WTC11 (cell line): ENCODE data around the gene TP53BP1.

Experiments
- FOXP1 ChIP-seq: sonication (generic); formaldehyde crosslinking; IDR thresholded peaks from 2 replicates; pipeline ENCODE4 v1.8.0; 2022; ENCODE audit warnings: missing genetic modification reagents, mild to moderate bottlenecking, moderate library complexity, borderline replicate concordance
- GABPB1 ChIP-seq: sonication (generic); formaldehyde crosslinking; IDR thresholded peaks from 2 replicates; pipeline ENCODE4 v1.8.1; 2023; ENCODE audit warnings: mild to moderate bottlenecking, missing genetic modification reagents
- NR2C2 ChIP-seq: sonication (generic); formaldehyde crosslinking; IDR thresholded peaks from 2 replicates; pipeline ENCODE4 v1.8.0; 2022; ENCODE audit warnings: mild to moderate bottlenecking, missing genetic modification reagents
- NR3C1 ChIP-seq: sonication (generic); formaldehyde crosslinking; conservative IDR thresholded peaks from 2 replicates; pipeline ENCODE4 v1.8.1; 2023; ENCODE audit warnings: low read depth, mild to moderate bottlenecking, missing genetic modification reagents
- SP1 ChIP-seq: sonication (generic); formaldehyde crosslinking; conservative IDR thresholded peaks from 2 replicates; pipeline ENCODE4 v1.8.1; 2022; ENCODE audit warnings: missing genetic modification reagents
- TEAD4 ChIP-seq: sonication (generic); formaldehyde crosslinking; IDR thresholded peaks from 2 replicates; pipeline ENCODE4 v1.8.0; 2022; ENCODE audit warnings: mild to moderate bottlenecking, missing genetic modification reagents
- ZMAT4 ChIP-seq: fragments of 250-450 bp; sonication (Bioruptor Pico); IDR thresholded peaks from 2 replicates; pipeline ENCODE4 v1.9.0; 2021; ENCODE audit warnings: mild to moderate bottlenecking
- ZNF138 ChIP-seq: sonication (generic); formaldehyde crosslinking; conservative IDR thresholded peaks from 2 replicates; pipeline ENCODE4 v1.8.1; 2022; ENCODE audit warnings: mild to moderate bottlenecking, moderate library complexity, missing genetic modification reagents
- TF ChIP-seq, protein P1 (sequence below): fragments of 200-600 bp; IDR thresholded peaks from 2 replicates; pipeline ENCODE4 v1.8.0; 2022; ENCODE audit warnings: antibody characterized with exemption
- TF ChIP-seq, protein P2 (sequence below): fragments of 250-450 bp; sonication (Bioruptor Pico); IDR thresholded peaks from 2 replicates; pipeline ENCODE4 v1.9.0; 2021; ENCODE audit warnings: mild to moderate bottlenecking, borderline replicate concordance
- TF ChIP-seq, protein P3 (sequence below): sonication (generic); formaldehyde crosslinking; IDR thresholded peaks from 2 replicates; pipeline ENCODE4 v1.8.1; 2023; ENCODE audit warnings: mild to moderate bottlenecking, moderate library complexity, missing genetic modification reagents
- TF ChIP-seq, protein P4 (sequence below): sonication (generic); formaldehyde crosslinking; IDR thresholded peaks from 2 replicates; pipeline ENCODE4 v1.8.0; 2023; ENCODE audit warnings: missing genetic modification reagents, mild to moderate bottlenecking, borderline replicate concordance

GRCh38 chr15:43518197-43518761, 25.3 kb upstream of the TP53BP1 start:
- no peak for TF ChIP-seq FOXP1 (CRISPR knock-in tag)
- TF ChIP-seq TEAD4 = no peak
- TF ChIP-seq SP1 (CRISPR knock-in tag) = no peak
- TF ChIP-seq, protein P1, sequence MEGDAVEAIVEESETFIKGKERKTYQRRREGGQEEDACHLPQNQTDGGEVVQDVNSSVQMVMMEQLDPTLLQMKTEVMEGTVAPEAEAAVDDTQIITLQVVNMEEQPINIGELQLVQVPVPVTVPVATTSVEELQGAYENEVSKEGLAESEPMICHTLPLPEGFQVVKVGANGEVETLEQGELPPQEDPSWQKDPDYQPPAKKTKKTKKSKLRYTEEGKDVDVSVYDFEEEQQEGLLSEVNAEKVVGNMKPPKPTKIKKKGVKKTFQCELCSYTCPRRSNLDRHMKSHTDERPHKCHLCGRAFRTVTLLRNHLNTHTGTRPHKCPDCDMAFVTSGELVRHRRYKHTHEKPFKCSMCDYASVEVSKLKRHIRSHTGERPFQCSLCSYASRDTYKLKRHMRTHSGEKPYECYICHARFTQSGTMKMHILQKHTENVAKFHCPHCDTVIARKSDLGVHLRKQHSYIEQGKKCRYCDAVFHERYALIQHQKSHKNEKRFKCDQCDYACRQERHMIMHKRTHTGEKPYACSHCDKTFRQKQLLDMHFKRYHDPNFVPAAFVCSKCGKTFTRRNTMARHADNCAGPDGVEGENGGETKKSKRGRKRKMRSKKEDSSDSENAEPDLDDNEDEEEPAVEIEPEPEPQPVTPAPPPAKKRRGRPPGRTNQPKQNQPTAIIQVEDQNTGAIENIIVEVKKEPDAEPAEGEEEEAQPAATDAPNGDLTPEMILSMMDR = no peak
- TF ChIP-seq NR3C1 = no peak
- TF ChIP-seq, protein P2, sequence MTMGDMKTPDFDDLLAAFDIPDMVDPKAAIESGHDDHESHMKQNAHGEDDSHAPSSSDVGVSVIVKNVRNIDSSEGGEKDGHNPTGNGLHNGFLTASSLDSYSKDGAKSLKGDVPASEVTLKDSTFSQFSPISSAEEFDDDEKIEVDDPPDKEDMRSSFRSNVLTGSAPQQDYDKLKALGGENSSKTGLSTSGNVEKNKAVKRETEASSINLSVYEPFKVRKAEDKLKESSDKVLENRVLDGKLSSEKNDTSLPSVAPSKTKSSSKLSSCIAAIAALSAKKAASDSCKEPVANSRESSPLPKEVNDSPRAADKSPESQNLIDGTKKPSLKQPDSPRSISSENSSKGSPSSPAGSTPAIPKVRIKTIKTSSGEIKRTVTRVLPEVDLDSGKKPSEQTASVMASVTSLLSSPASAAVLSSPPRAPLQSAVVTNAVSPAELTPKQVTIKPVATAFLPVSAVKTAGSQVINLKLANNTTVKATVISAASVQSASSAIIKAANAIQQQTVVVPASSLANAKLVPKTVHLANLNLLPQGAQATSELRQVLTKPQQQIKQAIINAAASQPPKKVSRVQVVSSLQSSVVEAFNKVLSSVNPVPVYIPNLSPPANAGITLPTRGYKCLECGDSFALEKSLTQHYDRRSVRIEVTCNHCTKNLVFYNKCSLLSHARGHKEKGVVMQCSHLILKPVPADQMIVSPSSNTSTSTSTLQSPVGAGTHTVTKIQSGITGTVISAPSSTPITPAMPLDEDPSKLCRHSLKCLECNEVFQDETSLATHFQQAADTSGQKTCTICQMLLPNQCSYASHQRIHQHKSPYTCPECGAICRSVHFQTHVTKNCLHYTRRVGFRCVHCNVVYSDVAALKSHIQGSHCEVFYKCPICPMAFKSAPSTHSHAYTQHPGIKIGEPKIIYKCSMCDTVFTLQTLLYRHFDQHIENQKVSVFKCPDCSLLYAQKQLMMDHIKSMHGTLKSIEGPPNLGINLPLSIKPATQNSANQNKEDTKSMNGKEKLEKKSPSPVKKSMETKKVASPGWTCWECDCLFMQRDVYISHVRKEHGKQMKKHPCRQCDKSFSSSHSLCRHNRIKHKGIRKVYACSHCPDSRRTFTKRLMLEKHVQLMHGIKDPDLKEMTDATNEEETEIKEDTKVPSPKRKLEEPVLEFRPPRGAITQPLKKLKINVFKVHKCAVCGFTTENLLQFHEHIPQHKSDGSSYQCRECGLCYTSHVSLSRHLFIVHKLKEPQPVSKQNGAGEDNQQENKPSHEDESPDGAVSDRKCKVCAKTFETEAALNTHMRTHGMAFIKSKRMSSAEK (CRISPR knock-in tag) = no peak
- TF ChIP-seq, protein P3, sequence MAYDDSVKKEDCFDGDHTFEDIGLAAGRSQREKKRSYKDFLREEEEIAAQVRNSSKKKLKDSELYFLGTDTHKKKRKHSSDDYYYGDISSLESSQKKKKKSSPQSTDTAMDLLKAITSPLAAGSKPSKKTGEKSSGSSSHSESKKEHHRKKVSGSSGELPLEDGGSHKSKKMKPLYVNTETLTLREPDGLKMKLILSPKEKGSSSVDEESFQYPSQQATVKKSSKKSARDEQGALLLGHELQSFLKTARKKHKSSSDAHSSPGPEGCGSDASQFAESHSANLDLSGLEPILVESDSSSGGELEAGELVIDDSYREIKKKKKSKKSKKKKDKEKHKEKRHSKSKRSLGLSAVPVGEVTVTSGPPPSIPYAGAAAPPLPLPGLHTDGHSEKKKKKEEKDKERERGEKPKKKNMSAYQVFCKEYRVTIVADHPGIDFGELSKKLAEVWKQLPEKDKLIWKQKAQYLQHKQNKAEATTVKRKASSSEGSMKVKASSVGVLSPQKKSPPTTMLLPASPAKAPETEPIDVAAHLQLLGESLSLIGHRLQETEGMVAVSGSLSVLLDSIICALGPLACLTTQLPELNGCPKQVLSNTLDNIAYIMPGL (CRISPR knock-in tag) = no peak
- TF ChIP-seq ZNF138 (CRISPR knock-in tag) = no peak
- TF ChIP-seq ZMAT4 (CRISPR knock-in tag) = no peak
- TF ChIP-seq NR2C2 (CRISPR knock-in tag) = no peak
- TF ChIP-seq, protein P4, sequence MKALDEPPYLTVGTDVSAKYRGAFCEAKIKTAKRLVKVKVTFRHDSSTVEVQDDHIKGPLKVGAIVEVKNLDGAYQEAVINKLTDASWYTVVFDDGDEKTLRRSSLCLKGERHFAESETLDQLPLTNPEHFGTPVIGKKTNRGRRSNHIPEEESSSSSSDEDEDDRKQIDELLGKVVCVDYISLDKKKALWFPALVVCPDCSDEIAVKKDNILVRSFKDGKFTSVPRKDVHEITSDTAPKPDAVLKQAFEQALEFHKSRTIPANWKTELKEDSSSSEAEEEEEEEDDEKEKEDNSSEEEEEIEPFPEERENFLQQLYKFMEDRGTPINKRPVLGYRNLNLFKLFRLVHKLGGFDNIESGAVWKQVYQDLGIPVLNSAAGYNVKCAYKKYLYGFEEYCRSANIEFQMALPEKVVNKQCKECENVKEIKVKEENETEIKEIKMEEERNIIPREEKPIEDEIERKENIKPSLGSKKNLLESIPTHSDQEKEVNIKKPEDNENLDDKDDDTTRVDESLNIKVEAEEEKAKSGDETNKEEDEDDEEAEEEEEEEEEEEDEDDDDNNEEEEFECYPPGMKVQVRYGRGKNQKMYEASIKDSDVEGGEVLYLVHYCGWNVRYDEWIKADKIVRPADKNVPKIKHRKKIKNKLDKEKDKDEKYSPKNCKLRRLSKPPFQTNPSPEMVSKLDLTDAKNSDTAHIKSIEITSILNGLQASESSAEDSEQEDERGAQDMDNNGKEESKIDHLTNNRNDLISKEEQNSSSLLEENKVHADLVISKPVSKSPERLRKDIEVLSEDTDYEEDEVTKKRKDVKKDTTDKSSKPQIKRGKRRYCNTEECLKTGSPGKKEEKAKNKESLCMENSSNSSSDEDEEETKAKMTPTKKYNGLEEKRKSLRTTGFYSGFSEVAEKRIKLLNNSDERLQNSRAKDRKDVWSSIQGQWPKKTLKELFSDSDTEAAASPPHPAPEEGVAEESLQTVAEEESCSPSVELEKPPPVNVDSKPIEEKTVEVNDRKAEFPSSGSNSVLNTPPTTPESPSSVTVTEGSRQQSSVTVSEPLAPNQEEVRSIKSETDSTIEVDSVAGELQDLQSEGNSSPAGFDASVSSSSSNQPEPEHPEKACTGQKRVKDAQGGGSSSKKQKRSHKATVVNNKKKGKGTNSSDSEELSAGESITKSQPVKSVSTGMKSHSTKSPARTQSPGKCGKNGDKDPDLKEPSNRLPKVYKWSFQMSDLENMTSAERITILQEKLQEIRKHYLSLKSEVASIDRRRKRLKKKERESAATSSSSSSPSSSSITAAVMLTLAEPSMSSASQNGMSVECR (CRISPR knock-in tag) = no peak
- TF ChIP-seq GABPB1 (CRISPR knock-in tag) = no peak
